HG02763 (cell line): ENCODE measurements around the gene TPD52L1.

Experiments used
- ATAC-seq: cut with Tn5 transposase; IDR thresholded peaks from one replicate; pipeline ENCODE4 v1.9.1; 2021; ENCODE audit warnings: mild to moderate bottlenecking, moderate library complexity; ENCODE audit not compliant: unreplicated experiment

The TPD52L1 gene

GRCh38 chr6:125173341-125174095 lies 19.9 kb downstream of the TPD52L1 start:
- ATAC-seq = no peak

- no peak for ATAC-seq
Observed at GRCh38 chr6:125174626-125175025, 21.1 kb downstream of the TPD52L1 start.

DNA sequence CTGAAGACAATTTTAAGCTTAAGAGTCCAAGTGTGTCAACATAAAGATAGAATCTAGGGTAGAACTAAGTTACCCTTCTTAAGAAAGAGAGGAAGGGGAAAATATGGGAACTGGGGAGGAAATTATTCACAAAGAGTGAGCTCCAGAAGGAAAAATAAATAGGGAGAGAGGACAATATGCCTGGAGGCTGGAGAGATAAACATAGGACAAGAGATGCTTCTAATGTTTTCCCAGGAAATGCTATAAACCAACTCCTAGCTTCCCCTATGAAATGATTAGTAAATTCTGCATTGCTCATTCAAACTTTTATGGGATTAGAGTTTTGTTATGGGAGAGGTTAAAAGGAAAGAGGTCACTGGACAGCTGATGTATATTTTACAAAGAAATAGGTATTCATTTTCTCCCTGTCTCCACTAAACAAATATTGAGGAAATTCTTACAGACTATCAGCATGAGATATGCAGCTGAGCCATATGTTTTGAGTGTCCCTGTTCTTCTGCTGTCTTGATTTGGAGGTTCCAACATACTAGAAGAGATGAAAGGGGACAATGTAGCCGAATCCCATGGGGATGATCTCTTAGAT lies 22.0 kb downstream of the TPD52L1 start:
- ATAC-seq = no peak

DNA sequence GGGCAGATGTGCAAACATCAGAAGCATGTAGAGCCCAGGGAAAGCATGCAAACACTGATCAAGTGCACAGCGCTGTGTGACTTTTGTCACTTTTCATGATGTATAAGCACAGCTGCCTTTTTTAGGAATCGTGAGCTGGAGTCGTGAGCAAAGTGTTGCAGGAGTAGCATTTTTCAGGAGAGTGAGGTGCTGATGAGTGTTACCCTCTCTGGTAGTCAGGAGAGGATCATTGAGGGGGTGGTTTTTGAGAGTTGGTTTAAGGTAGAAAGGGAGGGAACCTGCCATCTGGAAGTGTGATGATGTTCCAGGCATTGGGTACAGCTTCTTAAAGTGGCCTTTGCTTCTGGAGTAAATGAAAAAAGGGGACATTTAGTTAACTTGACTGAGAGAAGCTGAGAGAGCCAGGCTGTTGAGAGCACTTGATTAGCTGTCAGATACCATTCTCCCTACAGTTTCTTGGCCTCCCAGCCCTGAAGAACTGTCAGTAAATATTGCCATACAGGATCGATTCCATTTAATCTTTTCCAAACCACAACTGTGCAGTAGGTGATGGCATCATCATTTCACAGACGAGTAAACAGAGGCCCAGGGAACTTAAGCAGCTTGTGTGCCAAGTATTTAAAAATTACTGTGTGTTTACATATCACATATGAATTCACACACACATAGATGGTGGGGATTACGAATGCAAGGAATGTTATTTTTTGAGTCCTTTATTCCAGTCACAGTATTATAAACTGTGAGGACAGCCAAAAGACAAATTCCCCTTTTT lies 28.9 kb downstream of the TPD52L1 start:
- ATAC-seq = no peak

DNA sequence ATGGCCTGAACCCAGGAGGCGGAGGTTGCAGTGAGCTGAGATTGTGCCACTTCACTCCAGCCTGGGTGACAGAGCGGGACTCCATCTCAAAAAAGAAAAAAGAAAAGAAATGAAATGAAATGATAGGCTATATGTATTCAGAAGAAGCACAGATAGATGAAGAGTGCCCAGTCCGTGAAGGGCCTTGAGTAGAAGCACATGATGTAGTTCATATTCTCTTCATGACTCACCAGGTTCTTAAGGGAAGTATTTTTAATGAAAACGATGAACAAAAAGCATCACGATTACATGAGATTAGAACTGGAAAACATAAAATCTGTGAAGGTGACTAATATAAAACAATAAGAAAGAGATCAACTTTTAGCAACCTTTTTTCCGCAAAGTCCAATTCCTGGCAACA lies 29.8 kb downstream of the TPD52L1 start:
- ATAC-seq = no peak

- no peak for ATAC-seq
Observed at GRCh38 chr6:125188037-125188436, 34.5 kb downstream of the TPD52L1 start.

- no peak for ATAC-seq
Observed at GRCh38 chr6:125188594-125189203, 35.1 kb downstream of the TPD52L1 start.

DNA sequence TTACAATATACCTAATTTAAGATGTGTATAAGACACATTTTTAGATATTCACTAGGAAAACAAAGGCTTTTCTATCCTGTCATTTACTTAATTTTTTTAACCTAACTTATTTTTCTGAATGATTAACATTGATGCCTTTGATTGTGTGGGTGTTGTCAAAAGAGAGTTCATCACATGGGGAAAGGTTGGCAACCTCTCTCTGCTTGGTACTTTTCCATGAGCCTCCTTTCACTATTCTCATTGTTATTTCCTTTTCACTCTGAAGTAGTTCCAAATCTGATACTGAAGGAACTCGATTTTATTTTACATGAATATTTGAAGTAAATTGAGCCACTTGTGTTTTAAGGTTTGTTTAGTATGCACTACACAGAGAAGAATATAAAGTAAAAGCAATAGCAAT lies 35.9 kb downstream of the TPD52L1 start:
- ATAC-seq = no peak

DNA sequence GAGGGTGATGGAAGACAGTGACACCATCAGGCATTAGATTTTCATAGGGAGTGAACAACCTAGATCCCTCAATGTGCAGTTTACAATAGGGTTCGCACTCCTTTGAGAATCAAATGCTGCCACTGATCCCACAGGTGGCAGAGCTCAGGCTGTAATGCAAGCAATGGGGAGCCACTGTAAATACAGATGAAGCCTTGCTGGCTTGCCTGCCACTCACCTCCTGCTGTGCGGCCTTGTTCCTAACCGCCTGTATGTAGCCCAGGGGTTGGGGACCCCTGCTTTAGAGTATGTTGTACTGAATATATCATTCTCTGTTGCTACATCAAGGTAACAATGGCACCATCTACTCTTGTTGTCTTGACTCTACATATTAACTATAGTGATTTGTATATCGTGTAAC lies 37.1 kb downstream of the TPD52L1 start:
- no peak for ATAC-seq

DNA sequence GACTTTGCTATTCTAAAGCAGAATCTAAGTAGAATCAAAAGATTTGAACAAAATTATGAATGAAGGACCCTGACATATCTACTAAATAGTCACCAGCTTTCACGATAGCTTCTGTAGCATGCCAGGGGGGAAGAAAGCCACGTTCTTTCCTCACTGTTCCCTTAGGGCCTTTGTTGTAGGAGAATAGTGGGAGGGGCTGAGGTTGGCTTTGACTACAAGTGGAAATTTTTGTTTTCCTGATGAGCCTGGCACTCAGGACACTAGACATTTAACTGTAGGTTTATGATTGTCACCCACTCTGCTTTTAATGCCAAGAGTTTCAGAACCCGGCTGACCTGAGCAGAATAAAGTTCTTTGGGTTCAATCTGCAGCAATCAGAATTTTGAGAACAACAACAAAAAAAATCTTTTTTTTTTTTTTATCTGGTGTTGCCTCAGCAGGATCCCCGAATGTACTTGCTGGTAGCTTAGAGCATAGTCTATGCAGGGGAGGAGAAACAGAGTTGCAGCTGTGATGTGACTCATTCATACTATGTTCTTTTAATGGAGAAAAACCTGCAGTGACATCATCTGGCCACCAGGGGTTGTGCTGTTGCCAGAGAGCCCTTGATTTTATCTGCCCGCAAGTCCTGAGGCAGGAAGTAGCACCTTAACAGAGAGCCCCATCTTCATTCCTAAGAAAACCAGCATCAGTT lies 38.5 kb downstream of the TPD52L1 start:
- ATAC-seq = peak; percentile 95

DNA sequence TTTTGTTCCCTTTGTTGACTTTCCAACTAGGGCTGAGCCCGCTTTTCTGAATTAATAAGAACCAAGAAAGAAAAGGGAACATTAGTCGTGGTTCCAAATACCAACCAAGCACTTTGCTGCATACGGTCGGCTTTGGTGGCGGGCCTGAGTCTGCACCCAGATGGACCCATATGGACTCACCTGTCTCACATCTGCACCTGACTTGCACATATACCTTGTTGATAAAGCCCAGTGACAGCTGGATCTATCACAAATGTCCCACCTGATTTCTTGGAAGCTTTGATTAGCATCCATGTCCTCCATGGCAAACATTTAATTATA lies 39.0 kb downstream of the TPD52L1 start:
- peak; percentile 10 for ATAC-seq

DNA sequence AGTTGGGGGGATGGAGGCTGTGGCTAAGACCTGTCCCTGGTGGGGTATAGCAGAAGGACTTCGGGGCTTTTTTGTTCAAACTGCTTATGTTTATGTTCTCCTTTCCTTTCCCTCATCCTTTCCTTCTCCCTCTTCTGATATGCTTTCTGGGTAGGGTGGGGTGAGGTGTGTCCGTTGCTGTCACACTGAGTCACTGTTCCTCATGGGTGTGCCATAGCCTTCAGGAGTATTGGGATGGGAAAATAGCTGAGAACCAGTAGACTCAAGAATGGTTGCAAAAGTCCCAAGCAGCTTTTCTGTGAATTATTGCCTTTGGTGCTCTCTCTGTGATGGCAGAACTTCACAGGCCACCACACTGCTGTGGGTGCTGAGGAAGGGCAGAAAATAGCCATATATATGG lies 39.6 kb downstream of the TPD52L1 start:
- no peak for ATAC-seq

DNA sequence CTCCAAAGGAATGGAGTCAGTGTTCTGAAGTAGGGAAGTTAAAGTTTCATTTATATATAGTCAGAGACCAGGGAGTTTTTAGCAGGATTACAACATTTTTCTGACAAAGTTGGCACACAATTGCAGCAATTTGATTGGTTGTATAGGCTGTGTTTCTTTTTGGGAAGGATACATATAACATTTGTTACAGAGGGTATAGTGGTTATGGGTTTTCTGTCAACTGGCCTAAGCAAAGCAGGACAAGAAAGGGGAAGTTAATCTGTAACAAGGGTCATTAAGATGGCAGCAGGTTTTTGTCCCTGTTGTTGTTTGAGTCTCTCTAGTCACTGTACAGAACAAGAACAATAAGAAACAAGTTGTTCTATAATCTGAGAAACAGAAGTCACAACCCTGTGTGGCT lies 41.4 kb downstream of the TPD52L1 start:
- no peak for ATAC-seq

DNA sequence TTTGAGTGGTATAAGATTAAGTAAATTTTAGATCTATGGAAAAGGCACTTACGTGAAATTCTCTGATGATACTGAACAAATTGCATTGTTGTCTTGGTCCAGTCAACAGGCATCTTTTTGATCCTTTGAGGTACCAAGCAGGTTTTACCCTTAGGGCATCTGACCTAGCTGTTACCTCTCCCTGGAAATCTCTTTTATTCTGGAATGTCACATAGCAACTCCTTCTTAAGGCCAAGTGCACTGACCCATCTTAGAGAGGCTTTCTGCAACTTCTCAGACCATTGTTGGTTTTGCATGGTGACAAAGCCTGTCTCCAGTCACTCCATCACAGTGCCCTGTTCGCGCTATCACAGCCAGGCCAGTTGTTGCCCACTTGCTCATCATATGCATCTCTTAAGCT lies 42.0 kb downstream of the TPD52L1 start:
- ATAC-seq = no peak

- no peak for ATAC-seq
Observed at GRCh38 chr6:125196613-125197012, 43.0 kb downstream of the TPD52L1 start.

- ATAC-seq = no peak
Observed at GRCh38 chr6:125197795-125198269, 44.3 kb downstream of the TPD52L1 start.

- no peak for ATAC-seq
Observed at GRCh38 chr6:125198398-125198937, 44.9 kb downstream of the TPD52L1 start.

GRCh38 chr6:125200941-125201340 lies 47.4 kb downstream of the TPD52L1 start:
- ATAC-seq = no peak

DNA sequence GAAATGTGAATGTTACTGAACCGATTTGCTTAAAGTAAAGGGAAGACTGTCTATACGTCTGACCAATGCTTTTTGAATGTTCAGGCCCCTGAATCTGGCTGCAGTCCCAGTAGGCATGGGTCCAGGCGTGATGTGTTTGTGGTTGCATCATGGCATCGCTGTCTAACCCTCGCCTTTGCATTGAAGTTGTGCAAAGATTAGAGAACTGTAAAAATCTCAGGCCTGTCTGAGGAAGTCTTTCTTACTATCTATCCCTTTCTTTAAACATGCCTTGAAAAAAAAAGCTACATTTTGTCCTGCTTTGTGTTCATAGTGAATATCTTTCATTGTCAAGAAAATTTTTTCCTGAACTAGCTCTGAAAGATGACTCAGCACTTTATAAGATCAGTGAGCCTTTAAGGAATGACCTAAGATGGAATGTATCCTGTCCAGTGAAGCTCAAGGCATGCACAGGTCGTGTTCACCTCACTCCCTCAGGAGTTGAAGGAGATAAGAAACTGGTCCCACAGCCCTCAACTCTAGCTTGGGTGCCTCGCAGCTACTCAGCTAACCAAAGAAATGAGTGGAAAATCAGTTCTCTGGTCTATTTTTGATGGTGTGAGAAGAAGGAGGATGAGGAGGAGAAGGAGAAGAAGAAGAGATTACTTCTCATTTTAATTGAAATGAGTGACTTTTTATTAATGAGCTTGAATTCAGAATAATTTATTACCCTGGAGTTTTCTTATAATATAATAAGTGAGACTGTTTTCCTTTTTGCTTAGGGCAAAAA lies 48.6 kb downstream of the TPD52L1 start:
- ATAC-seq = no peak

DNA sequence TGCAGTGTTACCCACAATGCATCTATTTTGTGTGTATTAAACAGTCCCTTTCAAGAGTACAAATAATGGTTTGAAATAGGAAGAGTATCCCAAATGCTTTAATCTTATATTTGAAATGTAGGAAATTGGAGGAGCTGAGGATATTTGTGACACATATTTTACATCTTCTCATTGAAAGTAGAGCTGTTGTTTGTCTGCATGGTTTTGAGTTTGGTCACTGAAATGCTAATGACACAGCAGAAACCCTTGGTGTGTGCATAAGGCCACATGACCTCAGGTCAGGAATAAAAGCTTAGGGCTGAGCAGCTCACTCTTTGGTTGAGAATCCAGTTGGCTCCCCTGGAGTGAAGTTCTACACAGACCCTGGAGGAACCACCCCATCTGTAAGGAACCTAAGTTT lies 49.8 kb downstream of the TPD52L1 start:
- ATAC-seq = no peak
